ENCODE data around the gene MYH10.

Gene MYH10

GRCh38 chr17:8463099-8463498, 167.4 kb downstream of the MYH10 start:
- TF ChIP-seq, protein P1, sequence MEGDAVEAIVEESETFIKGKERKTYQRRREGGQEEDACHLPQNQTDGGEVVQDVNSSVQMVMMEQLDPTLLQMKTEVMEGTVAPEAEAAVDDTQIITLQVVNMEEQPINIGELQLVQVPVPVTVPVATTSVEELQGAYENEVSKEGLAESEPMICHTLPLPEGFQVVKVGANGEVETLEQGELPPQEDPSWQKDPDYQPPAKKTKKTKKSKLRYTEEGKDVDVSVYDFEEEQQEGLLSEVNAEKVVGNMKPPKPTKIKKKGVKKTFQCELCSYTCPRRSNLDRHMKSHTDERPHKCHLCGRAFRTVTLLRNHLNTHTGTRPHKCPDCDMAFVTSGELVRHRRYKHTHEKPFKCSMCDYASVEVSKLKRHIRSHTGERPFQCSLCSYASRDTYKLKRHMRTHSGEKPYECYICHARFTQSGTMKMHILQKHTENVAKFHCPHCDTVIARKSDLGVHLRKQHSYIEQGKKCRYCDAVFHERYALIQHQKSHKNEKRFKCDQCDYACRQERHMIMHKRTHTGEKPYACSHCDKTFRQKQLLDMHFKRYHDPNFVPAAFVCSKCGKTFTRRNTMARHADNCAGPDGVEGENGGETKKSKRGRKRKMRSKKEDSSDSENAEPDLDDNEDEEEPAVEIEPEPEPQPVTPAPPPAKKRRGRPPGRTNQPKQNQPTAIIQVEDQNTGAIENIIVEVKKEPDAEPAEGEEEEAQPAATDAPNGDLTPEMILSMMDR (IDR thresholded peaks at IDR 0.05; ENCODE audit: low read depth, low read length), result no peak
- DNase-seq (ENCODE audit: low read depth, low spot score), result peak; percentile 16
- in situ Hi-C loops (cut with HindIII; ENCODE audit: low sequenced_read_pairs), result no loop called here
- no peak overlapping the region for H3K4me3 ChIP-seq (ENCODE audit: low read depth, low read length)

- no peak overlapping the region for H3K4me3 ChIP-seq (ENCODE audit: low read depth, low read length)
- in situ Hi-C loops (cut with HindIII; ENCODE audit: low sequenced_read_pairs), result no loop called here
- DNase-seq (ENCODE audit: low read depth, low spot score), result no peak
Measured at GRCh38 chr17:8462564-8462963, 168.0 kb downstream of the MYH10 start.

DNA sequence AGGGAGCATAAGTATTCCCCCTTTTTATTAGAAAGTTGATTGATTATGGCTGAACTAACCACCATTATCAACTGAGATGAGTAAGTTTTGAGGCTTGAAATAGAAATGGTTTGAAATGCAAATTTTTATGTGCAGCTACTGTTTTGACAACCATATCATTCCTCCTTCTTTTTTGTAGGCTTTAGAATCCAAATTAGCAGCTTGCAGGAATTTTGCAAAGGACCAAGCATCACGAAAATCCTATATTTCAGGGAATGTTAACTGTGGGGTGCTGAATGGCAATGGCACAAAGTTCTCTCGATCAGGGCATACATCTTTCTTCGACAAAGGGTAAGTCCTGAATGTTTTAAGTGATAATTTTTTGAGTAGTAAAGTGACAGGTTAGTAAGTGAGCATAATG, 170.7 kb downstream of the MYH10 start:
- in situ Hi-C loops (cut with HindIII; ENCODE audit: low sequenced_read_pairs), result no loop called here

More at GRCh38 chr17:8462564-8462963, 168.0 kb downstream of the MYH10 start:
- TF ChIP-seq, protein P1 (IDR thresholded peaks at IDR 0.05; ENCODE audit: low read depth, low read length), result no peak

GRCh38 chr17:8459107-8459506, 171.4 kb downstream of the MYH10 start:
- no peak overlapping the region for H3K4me3 ChIP-seq (ENCODE audit: low read depth, low read length)
- in situ Hi-C loops (cut with HindIII; ENCODE audit: low sequenced_read_pairs), result no loop called here
- TF ChIP-seq, protein P1 (IDR thresholded peaks at IDR 0.05; ENCODE audit: low read depth, low read length), result no peak

More for the DNA sequence above, 170.7 kb downstream of the MYH10 start:
- TF ChIP-seq, protein P1 (IDR thresholded peaks at IDR 0.05; ENCODE audit: low read depth, low read length), result no peak
- DNase-seq (ENCODE audit: low read depth, low spot score), result no peak
- H3K4me3 ChIP-seq (ENCODE audit: low read depth, low read length), result no peak overlapping the region

DNA sequence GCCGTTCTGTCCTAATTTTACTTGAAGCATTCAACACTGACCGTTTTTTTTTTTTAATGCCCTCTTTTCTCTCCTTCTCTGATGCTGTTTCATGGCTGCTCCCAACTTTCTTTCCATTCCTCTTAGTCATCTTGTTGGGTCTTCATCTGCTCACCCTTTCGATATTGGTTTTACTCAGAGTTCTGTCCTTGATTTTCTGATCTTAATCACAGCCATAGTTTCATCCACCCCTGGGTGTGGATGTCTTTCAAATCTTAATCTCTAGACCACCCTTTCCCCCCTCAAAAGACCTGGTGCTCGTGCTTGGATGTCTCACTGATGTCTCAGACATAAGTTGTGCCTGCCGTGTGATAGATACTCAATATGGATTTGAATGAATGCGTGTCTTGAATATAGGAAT, 172.4 kb downstream of the MYH10 start:
- TF ChIP-seq, protein P1 (IDR thresholded peaks at IDR 0.05; ENCODE audit: low read depth, low read length), result no peak
- H3K4me3 ChIP-seq (ENCODE audit: low read depth, low read length), result no peak overlapping the region
- DNase-seq (ENCODE audit: low read depth, low spot score), result no peak
- in situ Hi-C loops (cut with HindIII; ENCODE audit: low sequenced_read_pairs), result no loop called here

More at GRCh38 chr17:8459107-8459506, 171.4 kb downstream of the MYH10 start:
- DNase-seq (ENCODE audit: low read depth, low spot score), result no peak

GRCh38 chr17:8455665-8456209, 174.8 kb downstream of the MYH10 start:
- in situ Hi-C loops (cut with HindIII; ENCODE audit: low sequenced_read_pairs), result no loop called here
- DNase-seq (ENCODE audit: low read depth, low spot score), result no peak
- H3K4me3 ChIP-seq (ENCODE audit: low read depth, low read length), result no peak overlapping the region
- TF ChIP-seq, protein P1 (IDR thresholded peaks at IDR 0.05; ENCODE audit: low read depth, low read length), result no peak

All from astrocyte of the spinal cord (primary cell).